ENCODE results near the gene OGFR. TPM values are rescaled to one million over a fixed set of nuclear protein-coding genes. Genes with fewer than 3 reads are reported as not detected.
"Not testable (repeated sequence)": the region's sequence is repeated elsewhere in the genome, so short reads cannot be mapped to it uniquely, and the experiment has no call there.

OGFR gene
- total RNA-seq, 2 donors from 2014 or later = 50.6 to 57.4 TPM

GRCh38 chr20:62846166-62846890 lies 41.7 kb downstream of the OGFR start:
- Histone ChIP-seq H3K4me3 (no peak overlapping the region), H3K27ac (no peak overlapping the region), H3K36me3 (no peaks in the 10 kb centered on the region), H3K27me3 (replicated peaks; ENCODE audit: insufficient read depth) (no peaks in the 10 kb centered on the region), H3K4me1 (ENCODE audit: control insufficient read depth in 1 of 2, low read depth in 2 of 2) (no peaks in the 10 kb centered on the region), H3K9me3 (no peaks in the 10 kb centered on the region)
- TF ChIP-seq, protein P1, sequence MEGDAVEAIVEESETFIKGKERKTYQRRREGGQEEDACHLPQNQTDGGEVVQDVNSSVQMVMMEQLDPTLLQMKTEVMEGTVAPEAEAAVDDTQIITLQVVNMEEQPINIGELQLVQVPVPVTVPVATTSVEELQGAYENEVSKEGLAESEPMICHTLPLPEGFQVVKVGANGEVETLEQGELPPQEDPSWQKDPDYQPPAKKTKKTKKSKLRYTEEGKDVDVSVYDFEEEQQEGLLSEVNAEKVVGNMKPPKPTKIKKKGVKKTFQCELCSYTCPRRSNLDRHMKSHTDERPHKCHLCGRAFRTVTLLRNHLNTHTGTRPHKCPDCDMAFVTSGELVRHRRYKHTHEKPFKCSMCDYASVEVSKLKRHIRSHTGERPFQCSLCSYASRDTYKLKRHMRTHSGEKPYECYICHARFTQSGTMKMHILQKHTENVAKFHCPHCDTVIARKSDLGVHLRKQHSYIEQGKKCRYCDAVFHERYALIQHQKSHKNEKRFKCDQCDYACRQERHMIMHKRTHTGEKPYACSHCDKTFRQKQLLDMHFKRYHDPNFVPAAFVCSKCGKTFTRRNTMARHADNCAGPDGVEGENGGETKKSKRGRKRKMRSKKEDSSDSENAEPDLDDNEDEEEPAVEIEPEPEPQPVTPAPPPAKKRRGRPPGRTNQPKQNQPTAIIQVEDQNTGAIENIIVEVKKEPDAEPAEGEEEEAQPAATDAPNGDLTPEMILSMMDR (IDR thresholded peaks at IDR 0.05) = no peak
- no peak for ATAC-seq (ENCODE audit: insufficient number of reproducible peaks, low FRiP score, low read depth)
- no peak for DNase-seq (ENCODE audit: low spot score)

DNA sequence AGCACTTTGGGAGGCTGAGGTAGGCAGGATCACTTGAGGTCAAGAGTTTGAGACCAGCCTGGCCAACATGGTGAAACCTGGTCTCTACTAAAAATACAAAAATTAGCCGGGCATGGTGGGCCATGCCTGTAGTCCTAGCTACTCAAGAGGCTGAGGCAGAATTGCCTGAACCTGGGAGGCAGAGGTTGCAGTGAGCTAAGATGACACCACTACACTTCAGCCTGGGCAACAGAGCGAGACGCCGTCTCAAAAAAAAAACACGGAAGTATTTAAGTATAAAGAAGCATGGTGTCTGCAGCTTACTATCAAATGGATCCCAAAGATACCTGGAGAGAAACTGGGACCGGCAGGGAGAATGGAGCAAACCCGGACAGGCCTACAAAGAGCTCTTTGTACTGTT lies 44.3 kb downstream of the OGFR start:
- not testable (repeated sequence) for H3K4me3 ChIP-seq; H3K36me3 ChIP-seq; ATAC-seq (ENCODE audit: insufficient number of reproducible peaks, low FRiP score, low read depth); H3K27ac ChIP-seq; DNase-seq (ENCODE audit: low spot score); H3K9me3 ChIP-seq; H3K27me3 ChIP-seq (replicated peaks; ENCODE audit: insufficient read depth); H3K4me1 ChIP-seq (ENCODE audit: control insufficient read depth in 1 of 2, low read depth in 2 of 2)

DNA sequence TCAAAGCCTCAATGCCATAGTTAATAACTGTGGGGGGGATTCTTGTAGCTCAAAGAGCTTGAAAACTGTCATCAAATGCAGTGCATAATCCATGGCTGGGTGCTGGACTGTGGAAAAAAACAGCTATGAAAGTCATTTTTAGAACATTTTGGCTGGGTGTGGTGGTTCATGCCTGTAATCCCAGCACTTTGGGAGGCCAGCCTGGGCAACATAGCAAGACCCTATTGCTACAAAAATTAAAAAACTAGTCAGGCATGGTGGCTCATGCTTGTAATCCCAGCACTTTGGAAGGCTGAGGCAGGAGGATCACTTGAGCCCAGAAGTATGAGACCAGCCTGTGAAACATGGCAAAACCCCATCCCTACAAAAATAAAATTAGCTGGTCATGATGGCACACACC lies 44.8 kb downstream of the OGFR start:
- H3K27me3 ChIP-seq (replicated peaks; ENCODE audit: insufficient read depth) = no peaks in the 10 kb centered on the region
- DNase-seq (ENCODE audit: low spot score) (no peak), ATAC-seq (ENCODE audit: insufficient number of reproducible peaks, low FRiP score, low read depth) (no peak)
- no peaks in the 10 kb centered on the region for H3K36me3 ChIP-seq
- H3K9me3 ChIP-seq = no peaks in the 10 kb centered on the region
- H3K4me1 ChIP-seq (ENCODE audit: control insufficient read depth in 1 of 2, low read depth in 2 of 2) = no peaks in the 10 kb centered on the region
- TF ChIP-seq, protein P1 (IDR thresholded peaks at IDR 0.05) = no peak
- no peak overlapping the region for H3K4me3 ChIP-seq
- no peak overlapping the region for H3K27ac ChIP-seq

- Histone ChIP-seq H3K4me1 (ENCODE audit: control insufficient read depth in 1 of 2, low read depth in 2 of 2) (no peaks in the 10 kb centered on the region), H3K4me3 (no peak overlapping the region), H3K9me3 (no peaks in the 10 kb centered on the region), H3K27ac (no peak overlapping the region), H3K27me3 (replicated peaks; ENCODE audit: insufficient read depth) (no peaks in the 10 kb centered on the region), H3K36me3 (no peaks in the 10 kb centered on the region)
- TF ChIP-seq, protein P1 (IDR thresholded peaks at IDR 0.05) = no peak
- DNase-seq (ENCODE audit: low spot score) (no peak), ATAC-seq (ENCODE audit: insufficient number of reproducible peaks, low FRiP score, low read depth) (no peak)
Observed at GRCh38 chr20:62850333-62850974, 45.8 kb downstream of the OGFR start.

DNA sequence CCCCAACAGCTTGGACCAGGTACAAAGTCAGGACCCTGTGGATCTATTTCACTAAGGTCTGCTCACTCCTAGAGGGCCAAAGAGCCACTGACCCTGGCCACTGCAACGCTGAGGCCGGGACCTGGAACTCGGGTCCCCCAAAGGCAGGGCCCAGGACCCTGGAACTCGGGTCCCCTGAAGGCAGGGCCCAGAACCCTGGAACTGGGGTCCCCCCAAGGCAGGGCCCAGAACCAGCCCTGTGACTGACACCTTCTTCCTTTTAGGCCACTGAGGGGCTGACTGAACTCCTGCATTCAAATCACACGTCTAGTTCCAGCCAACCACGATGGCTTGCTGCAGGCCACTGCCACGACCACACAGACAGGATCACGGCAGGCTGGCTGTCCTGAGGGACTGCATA lies 47.6 kb downstream of the OGFR start:
- no peaks in the 10 kb centered on the region for H3K36me3 ChIP-seq
- no peak overlapping the region for H3K4me3 ChIP-seq
- no peaks in the 10 kb centered on the region for H3K9me3 ChIP-seq
- H3K27me3 ChIP-seq (replicated peaks; ENCODE audit: insufficient read depth) = no peaks in the 10 kb centered on the region
- no peak for ATAC-seq (ENCODE audit: insufficient number of reproducible peaks, low FRiP score, low read depth)
- no peak overlapping the region for H3K27ac ChIP-seq
- DNase-seq (ENCODE audit: low spot score) = no peak
- TF ChIP-seq, protein P1 (IDR thresholded peaks at IDR 0.05) = no peak
- H3K4me1 ChIP-seq (ENCODE audit: control insufficient read depth in 1 of 2, low read depth in 2 of 2) = no peaks in the 10 kb centered on the region
